Left colon (tissue), 2 donors: ENCODE data around the gene SLC41A3. TPM values are rescaled to one million over a fixed set of nuclear protein-coding genes. Genes with fewer than 3 reads are reported as not detected.

Experiments
- ATAC-seq: fragments of 200-7000 bp; cut with Tn5 transposase; one replicate; pipeline ENCODE4 v1.9.1; 2020; ENCODE audit warnings: mild to moderate bottlenecking, moderate library complexity
- DNase-seq, 2 donors: peaks; one replicate each; pipeline ENCODE4 v3.0.0-alpha.2; 2020
- intact Hi-C, 2 donors: fragments of 100-400 bp; cut with DNase I in 1 of 2; cut with micrococcal nuclease in 1 of 2; formaldehyde crosslinking; loops; one replicate each; pipeline versions ENCODE4 v1.11.2 to v1.14.0; 2022; cut with DNase I, micrococcal nuclease
- total RNA-seq, 2 donors: library from RNA; stranded (reverse); fragmentation: NEBNext Ultra II Directional; extraction: Animal tissue kit (Norgen Biotek cat#: 25700); gene quantifications; one replicate each; pipeline ENCODE4 v1.2.1, GENCODE V29; 2021
- donor health status: DM: no; HTN: no; CAD: no.
- donor health status: DM: yes; HTN: yes; CAD: no.

SLC41A3 gene
- total RNA-seq, 2 donors from 2014 or later, result 31.3 to 31.4 TPM

GRCh38 chr3:126109880-126110235 lies 25.9 kb upstream of the SLC41A3 start:
- no peak for DNase-seq

GRCh38 chr3:126109146-126109879 lies 25.4 kb upstream of the SLC41A3 start:
- ATAC-seq, result no peak
- no peak for DNase-seq
- intact Hi-C loops, result no loop called here

More at GRCh38 chr3:126109880-126110235, 25.9 kb upstream of the SLC41A3 start:
- ATAC-seq, result no peak
- intact Hi-C loops, result no loop called here

GRCh38 chr3:126108676-126109050 lies 24.7 kb upstream of the SLC41A3 start:
- intact Hi-C loops, result no loop called here
- ATAC-seq, result no peak
- DNase-seq, result no peak

- no peak for DNase-seq
- no peak for ATAC-seq
- intact Hi-C loops, result no loop called here
Observed at GRCh38 chr3:126107957-126108675, 24.2 kb upstream of the SLC41A3 start.

GRCh38 chr3:126107203-126107939 lies 23.4 kb upstream of the SLC41A3 start:
- ATAC-seq, result no peak
- DNase-seq, result no peak
- intact Hi-C loops, result no loop called here

- DNase-seq (no peak), ATAC-seq (no peak)
- intact Hi-C loops, result no loop called here
Observed at GRCh38 chr3:126106336-126107202, 22.6 kb upstream of the SLC41A3 start.

- intact Hi-C loops, result no loop called here
- ATAC-seq, result no peak
- DNase-seq, result no peak
Observed at GRCh38 chr3:126105691-126106187, 21.8 kb upstream of the SLC41A3 start.

- intact Hi-C loops, result no loop called here
- DNase-seq (no peak), ATAC-seq (no peak)
Observed at GRCh38 chr3:126104742-126105605, 21.1 kb upstream of the SLC41A3 start.

- ATAC-seq (no peak), DNase-seq (no peak)
- intact Hi-C loops, result no loop called here
Observed at GRCh38 chr3:126104028-126104635, 20.2 kb upstream of the SLC41A3 start.

- ATAC-seq (no peak), DNase-seq (no peak)
- intact Hi-C loops, result no loop called here
Observed at GRCh38 chr3:126103121-126104027, 19.4 kb upstream of the SLC41A3 start.

GRCh38 chr3:126102530-126102951 lies 18.6 kb upstream of the SLC41A3 start:
- intact Hi-C loops, result no loop called here
- peak; percentile 93 for ATAC-seq
- DNase-seq, result peak; percentile 55 to 65

- intact Hi-C loops, result no loop called here
- no peak for ATAC-seq
- DNase-seq, result no peak
Observed at GRCh38 chr3:126102011-126102410, 18.1 kb upstream of the SLC41A3 start.

- ATAC-seq, result no peak
- intact Hi-C loops, result no loop called here
- DNase-seq, result no peak
Observed at GRCh38 chr3:126101521-126101982, 17.6 kb upstream of the SLC41A3 start.

- intact Hi-C loops, result no loop called here
- DNase-seq (no peak), ATAC-seq (no peak)
Observed at GRCh38 chr3:126100634-126101301, 16.8 kb upstream of the SLC41A3 start.

- ATAC-seq (no peak), DNase-seq (no peak)
- intact Hi-C loops, result no loop called here
Observed at GRCh38 chr3:126100269-126100633, 16.3 kb upstream of the SLC41A3 start.

- intact Hi-C loops, result no loop called here
- no peak for ATAC-seq
- DNase-seq, result no peak
Observed at GRCh38 chr3:126098391-126098858, 14.5 kb upstream of the SLC41A3 start.
